ENCODE measurements around the gene IRF6. TPM values are rescaled to one million over a fixed set of nuclear protein-coding genes. Genes with fewer than 3 reads are reported as not detected.
"Not testable (repeated sequence)": the region's sequence is repeated elsewhere in the genome, so short reads cannot be mapped to it uniquely, and the experiment has no call there.

The IRF6 gene
- total RNA-seq, 1 donor, result 3.1 TPM

- peak; percentile 9 for TF ChIP-seq CTCF (IDR thresholded peaks at IDR 0.05; ENCODE audit: insufficient read depth, low read length)
- no peak overlapping the region for H3K4me3 ChIP-seq (ENCODE audit: low read depth, low read length)
- peak; percentile 50 for DNase-seq (ENCODE audit: low read depth)
Measured at GRCh38 chr1:209797978-209798639, 7.8 kb downstream of the IRF6 start.

DNA sequence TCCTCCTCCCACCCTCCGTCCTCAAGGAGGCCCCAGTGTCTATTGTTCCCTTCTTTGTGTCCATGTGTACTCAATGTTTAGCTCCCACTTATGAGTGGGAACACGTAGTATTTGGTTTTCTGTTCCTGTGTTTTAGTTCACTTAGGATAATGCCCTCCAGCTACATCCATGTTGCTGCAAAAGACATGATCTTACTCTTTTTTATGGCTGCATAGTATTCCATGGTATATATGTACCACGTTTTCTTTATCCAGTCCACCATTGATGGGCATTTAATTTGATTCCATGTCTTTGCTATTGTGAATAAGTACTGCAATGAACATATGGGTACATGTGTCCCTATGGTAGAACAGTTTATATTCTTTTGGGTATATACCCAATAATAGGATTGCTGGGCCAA lies 12.2 kb downstream of the IRF6 start:
- DNase-seq (ENCODE audit: low read depth); H3K4me3 ChIP-seq (ENCODE audit: low read depth, low read length): not testable (repeated sequence)

DNA sequence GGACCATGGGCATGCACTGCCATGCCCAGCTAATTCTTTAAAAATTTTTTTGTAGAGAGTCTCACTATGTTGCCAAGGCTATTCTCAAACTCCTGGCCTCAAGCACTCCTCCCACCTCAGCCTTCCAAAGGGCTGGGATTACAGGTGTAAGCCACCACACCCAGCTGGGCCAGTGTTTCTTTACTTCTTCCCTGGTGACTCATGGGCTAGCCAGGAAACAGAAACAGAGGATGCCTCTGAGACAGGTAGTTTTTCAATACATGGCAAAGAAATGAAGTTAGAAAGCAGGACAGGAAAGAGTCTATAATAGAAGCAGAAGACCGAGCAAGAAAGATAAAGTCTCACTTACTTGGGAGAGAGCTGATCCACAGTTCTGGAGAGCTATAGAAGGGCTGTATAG lies 14.0 kb downstream of the IRF6 start:
- no peak for TF ChIP-seq CTCF (IDR thresholded peaks at IDR 0.05; ENCODE audit: insufficient read depth, low read length)
- no peak for DNase-seq (ENCODE audit: low read depth)
- no peak overlapping the region for H3K4me3 ChIP-seq (ENCODE audit: low read depth, low read length)

- no peak for TF ChIP-seq CTCF (IDR thresholded peaks at IDR 0.05; ENCODE audit: insufficient read depth, low read length)
- no peak for DNase-seq (ENCODE audit: low read depth)
- no peak overlapping the region for H3K4me3 ChIP-seq (ENCODE audit: low read depth, low read length)
Measured at GRCh38 chr1:209790286-209791193, 15.4 kb downstream of the IRF6 start.

DNA sequence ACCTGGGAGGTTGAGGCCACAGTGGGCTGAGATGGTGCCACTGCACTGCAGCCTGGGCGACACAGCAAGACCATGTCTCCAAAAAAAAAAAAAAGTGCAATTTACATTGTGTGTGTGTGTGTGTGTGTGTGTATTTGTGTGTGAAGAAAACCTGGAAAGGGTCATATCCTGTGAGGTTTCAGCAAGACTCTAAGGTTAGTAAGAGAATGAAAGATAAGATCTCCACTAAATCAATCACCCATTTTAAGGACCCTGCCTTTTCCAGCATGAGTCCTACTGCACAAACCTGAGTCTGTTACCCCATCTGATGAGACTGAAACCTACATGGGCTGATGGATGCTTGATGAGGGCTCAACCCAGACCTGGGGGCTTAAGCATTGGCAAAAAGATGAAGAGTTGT lies 16.7 kb downstream of the IRF6 start:
- TF ChIP-seq CTCF (IDR thresholded peaks at IDR 0.05; ENCODE audit: insufficient read depth, low read length), result no peak
- no peak overlapping the region for H3K4me3 ChIP-seq (ENCODE audit: low read depth, low read length)
- DNase-seq (ENCODE audit: low read depth), result no peak

DNA sequence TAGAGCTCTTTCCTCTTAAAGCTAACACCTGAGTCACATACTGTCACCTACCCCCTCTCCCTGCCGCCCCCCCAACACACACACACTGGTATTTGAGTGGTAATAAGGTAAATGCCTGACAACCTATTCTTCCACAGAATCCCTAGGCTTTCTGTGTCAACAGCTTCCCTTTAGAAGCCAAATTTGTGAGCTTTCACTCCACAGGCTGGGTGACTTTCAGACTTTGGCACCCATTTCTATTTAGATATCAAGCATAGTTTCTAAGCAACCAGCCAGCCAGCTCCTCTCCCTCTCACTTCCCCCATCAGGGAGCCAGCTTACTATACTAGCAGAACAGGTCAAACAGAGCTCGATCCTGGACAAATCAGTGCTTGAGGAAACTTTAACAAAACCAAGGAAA lies 18.4 kb downstream of the IRF6 start:
- TF ChIP-seq CTCF (IDR thresholded peaks at IDR 0.05; ENCODE audit: insufficient read depth, low read length), result no peak
- no peak overlapping the region for H3K4me3 ChIP-seq (ENCODE audit: low read depth, low read length)
- peak; percentile 49 for DNase-seq (ENCODE audit: low read depth)

DNA sequence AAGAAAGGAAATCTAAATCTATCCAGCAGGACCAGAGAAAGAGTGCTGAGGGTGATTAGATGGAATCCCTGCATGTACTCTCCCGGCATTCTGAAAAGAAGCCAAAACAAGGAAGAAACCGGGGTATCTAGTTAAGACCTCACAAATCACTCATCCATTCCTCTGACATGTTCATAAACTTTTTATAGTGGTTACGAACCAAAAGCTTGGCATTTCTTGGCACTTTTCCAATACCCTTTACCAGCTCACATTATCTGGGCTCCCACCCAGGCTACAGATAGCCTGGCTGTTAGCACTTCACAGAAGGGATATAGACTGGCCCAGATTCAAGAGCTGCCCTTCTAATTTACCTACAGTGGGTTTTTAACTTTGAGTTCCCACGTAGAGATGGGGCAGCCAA lies 19.8 kb downstream of the IRF6 start:
- H3K4me3 ChIP-seq (ENCODE audit: low read depth, low read length), result no peak overlapping the region
- no peak for DNase-seq (ENCODE audit: low read depth)
- TF ChIP-seq CTCF (IDR thresholded peaks at IDR 0.05; ENCODE audit: insufficient read depth, low read length), result no peak
